Brain microvascular endothelial cell (primary cell): ENCODE results near the gene RCOR1.
A peak's percentile ranks its signal among the peaks of the same experiment; 100 is the strongest.
"Not testable (repeated sequence)": the region's sequence is repeated elsewhere in the genome, so short reads cannot be mapped to it uniquely, and the experiment has no call there.

ENCODE experiments used
- DNase-seq: peaks from one replicate; pipeline ENCODE4 v3.0.0-alpha.2; 2020
- H3K27ac ChIP-seq: fragments of 250-450 bp; sonication (Bioruptor Pico); 2 replicates; pipeline ENCODE4 v1.5.1; 2020; ENCODE audit warnings: mild to moderate bottlenecking, moderate library complexity
- H3K27me3 ChIP-seq: fragments of 250-450 bp; sonication (Bioruptor Pico); replicated peaks from 2 replicates; pipeline ENCODE4 v1.5.1; 2020; ENCODE audit warnings: mild to moderate bottlenecking
- H3K36me3 ChIP-seq: fragments of 250-450 bp; sonication (Bioruptor Pico); replicated peaks from 2 replicates; pipeline ENCODE4 v1.5.1; 2020; ENCODE audit warnings: mild to moderate bottlenecking
- H3K4me3 ChIP-seq: 2 replicates; pipeline ENCODE4 v1.5.1; 2011; ENCODE audit warnings: low read depth, mild to moderate bottlenecking, control low read depth, low read length, moderate library complexity
- in situ Hi-C: cut with HindIII; loops from 2 replicates; pipeline ENCODE4 v1.10.0; 2017; ENCODE audit warnings: low sequenced_read_pairs, low pct_ligation_motif_present
- TF ChIP-seq, protein P1 (sequence below): IDR thresholded peaks from 2 replicates; pipeline ENCODE4 v1.5.1; 2011; ENCODE audit warnings: low read depth, mild to moderate bottlenecking, moderate library complexity, low read length, control low read depth, inconsistent platforms; ENCODE audit errors: missing control alignments

RCOR1 gene

DNA sequence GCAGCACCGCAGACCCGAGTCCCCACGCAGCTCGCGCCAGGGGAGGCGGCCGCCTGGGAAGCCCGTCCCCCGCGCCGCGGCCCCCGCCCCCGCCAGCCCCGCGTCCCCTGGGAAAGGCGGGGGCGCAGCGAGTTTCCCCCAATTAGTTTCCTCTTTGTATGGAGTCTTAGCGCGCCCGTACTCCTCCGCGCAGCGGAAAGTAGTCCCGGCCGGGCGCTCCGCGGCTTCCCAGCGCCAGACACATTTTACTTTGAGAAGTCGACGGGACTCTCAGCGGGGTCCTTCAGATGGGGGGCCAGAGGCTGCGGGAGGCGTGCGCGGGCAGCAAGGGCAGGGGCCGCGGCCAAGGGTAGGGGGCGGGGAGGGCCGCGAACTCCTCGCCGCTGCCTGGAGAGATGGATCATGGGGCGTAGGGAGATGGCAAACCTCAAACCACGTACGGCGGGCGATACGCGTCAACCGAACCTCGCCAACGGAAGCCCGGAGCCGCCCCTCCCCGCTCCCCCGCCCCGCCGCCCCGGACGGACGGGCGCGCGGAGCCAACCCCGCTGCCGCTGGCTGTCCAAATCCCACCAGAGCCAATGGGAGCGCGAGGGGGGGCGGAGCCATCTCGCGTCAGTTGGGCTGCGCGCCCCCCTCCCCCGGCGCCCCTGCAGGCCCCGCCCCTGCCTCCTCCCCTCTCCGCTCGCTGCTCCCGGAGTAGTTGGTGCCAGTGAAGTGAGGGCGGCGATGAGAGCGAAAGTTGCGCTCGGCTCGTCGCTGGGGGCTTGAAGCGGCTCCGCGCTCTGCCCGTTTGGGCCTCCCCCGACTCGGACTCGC lies at the start of gene RCOR1:
Gene RCOR1, plus strand, starts transcription at position 706 of the 819 bp plus-strand sequence. CDS start 238 bp downstream, outside the sequence.
- Histone ChIP-seq H3K36me3 (no peaks in the 10 kb centered on the region), H3K4me3 (peak within 1 kb of the TSS; percentile 76), H3K27me3 (no peaks in the 10 kb centered on the region), H3K27ac (peak within 1 kb of the TSS; percentile 98)
- TF ChIP-seq, protein P1, sequence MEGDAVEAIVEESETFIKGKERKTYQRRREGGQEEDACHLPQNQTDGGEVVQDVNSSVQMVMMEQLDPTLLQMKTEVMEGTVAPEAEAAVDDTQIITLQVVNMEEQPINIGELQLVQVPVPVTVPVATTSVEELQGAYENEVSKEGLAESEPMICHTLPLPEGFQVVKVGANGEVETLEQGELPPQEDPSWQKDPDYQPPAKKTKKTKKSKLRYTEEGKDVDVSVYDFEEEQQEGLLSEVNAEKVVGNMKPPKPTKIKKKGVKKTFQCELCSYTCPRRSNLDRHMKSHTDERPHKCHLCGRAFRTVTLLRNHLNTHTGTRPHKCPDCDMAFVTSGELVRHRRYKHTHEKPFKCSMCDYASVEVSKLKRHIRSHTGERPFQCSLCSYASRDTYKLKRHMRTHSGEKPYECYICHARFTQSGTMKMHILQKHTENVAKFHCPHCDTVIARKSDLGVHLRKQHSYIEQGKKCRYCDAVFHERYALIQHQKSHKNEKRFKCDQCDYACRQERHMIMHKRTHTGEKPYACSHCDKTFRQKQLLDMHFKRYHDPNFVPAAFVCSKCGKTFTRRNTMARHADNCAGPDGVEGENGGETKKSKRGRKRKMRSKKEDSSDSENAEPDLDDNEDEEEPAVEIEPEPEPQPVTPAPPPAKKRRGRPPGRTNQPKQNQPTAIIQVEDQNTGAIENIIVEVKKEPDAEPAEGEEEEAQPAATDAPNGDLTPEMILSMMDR: no peak
- DNase-seq: peak; percentile 96
- in situ Hi-C loops: no loop called here

- Histone ChIP-seq H3K36me3 (no peaks in the 10 kb centered on the region), H3K27ac (no peak overlapping the region), H3K27me3 (peaks cover 13% of the 10 kb centered on the region), H3K4me3 (no peak overlapping the region)
- in situ Hi-C loops: no loop called here
- DNase-seq: no peak
- TF ChIP-seq, protein P1: no peak
Measured at GRCh38 chr14:102544046-102544746, 48.3 kb upstream of the RCOR1 start.

DNA sequence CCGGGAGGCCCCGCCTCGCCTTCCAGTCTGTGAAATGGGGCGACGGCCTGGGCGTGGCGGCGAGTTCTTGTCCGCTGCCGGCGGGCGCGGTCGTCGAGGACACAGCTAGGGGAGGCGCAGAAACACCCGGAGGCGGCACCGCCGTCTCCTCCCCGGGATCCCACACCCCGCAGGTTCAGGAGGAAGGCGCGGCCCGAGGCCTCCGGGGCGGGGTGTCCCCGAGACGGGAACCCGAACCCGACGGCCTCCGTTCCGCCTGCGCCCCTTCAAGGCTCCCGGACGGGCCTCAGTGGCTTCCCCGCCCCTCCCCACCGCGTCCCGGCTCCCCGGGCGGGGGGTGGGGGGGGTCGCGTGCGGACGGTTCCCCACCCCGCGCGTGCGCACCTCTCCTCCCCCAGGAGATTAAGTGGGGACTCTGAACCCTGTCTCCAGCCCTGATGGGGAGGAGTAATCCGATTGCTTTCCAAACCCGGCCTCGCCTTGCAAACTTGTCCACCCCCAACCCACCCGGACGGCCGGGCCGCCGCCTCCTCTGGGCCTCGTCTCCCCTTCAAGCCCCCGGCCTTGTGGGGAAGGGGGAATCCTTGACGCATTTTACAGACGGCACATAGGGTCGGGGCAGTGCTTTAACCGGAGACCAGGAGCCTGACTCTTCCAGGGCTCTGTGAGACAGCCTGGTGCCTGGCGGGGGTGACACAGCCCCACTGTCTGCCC lies 47.5 kb upstream of the RCOR1 start:
- Histone ChIP-seq H3K4me3 (no peak overlapping the region), H3K36me3 (no peaks in the 10 kb centered on the region), H3K27ac (no peak overlapping the region), H3K27me3 (peaks cover 13% of the 10 kb centered on the region)
- DNase-seq: no peak
- in situ Hi-C loops: no loop called here
- TF ChIP-seq, protein P1: no peak

DNA sequence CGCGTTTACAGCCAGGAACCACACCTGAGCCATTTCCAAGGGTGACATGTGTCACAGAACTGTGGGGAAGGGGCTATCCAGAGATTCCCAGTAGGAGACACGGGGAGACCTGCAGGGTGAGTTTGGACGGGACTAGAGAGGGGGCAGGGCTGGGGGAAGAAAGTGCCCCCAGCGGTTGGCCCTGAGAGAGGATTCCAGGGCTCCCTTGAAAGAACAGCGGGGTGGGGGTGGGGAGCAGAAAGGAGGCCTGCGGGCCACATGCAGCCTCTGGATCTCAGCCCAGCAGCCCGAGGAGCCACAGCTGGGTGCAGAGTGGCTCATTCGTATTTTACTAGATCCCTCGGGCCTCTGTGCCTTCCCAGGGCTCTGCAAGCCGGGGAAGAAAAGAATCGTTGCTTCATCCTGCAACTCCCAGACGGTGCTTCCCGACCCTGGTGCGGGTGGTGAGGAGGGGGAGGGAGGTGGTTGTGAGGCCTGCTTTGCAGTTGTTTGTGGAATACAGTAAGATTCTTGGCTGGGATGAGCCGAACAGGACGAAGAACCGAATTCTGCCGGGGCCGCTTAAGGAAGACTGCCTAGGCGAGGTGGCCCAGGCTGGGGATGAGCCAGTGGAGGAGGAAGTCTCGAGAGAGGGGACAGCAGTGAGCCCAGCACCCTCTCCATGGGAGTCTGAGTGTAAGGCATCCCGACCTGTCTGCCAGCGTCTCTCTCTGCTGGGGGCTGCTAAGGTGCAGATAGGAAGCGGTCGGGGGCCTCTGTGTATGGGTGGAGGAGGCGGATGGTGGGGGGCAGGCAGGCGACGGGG lies 46.8 kb upstream of the RCOR1 start:
- H3K4me3 ChIP-seq: no peak overlapping the region
- H3K27me3 ChIP-seq: peaks cover 13% of the 10 kb centered on the region
- in situ Hi-C loops: no loop called here
- no peaks in the 10 kb centered on the region for H3K36me3 ChIP-seq
- H3K27ac ChIP-seq: no peak overlapping the region
- DNase-seq: no peak
- TF ChIP-seq, protein P1: peak; percentile 39

- DNase-seq: no peak
- peaks cover 13% of the 10 kb centered on the region for H3K27me3 ChIP-seq
- TF ChIP-seq, protein P1: no peak
- in situ Hi-C loops: no loop called here
- no peak overlapping the region for H3K4me3 ChIP-seq
- H3K36me3 ChIP-seq: no peaks in the 10 kb centered on the region
- H3K27ac ChIP-seq: no peak overlapping the region
Measured at GRCh38 chr14:102548616-102549240, 43.7 kb upstream of the RCOR1 start.

DNA sequence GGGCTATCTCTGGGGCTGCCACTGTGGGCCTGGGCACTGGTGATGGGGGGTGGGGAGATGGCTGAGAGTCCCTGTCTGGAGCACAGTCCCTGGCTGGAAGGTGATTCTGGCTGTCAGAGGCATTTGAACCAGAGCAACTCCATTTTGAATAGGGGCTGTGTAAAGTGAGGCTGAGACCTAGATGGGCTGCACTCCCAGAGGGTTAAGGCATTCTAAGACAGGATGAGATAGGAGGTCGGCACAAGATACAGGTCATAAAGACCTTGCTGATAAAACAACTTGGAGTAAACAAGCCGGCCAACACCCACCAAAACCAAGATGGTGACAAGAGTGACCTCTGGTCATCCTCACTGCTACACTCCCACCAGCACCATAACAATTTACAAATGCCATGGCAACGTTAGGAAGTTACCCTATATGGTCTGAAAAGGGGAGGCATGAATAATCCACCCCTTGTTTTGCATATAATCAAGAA lies 41.5 kb upstream of the RCOR1 start:
- in situ Hi-C loops, H3K36me3 ChIP-seq, DNase-seq, H3K27me3 ChIP-seq, H3K27ac ChIP-seq, H3K4me3 ChIP-seq: not testable (repeated sequence)
